Lower leg skin (tissue), 3 donors: ENCODE measurements around the gene PDE6B.

Experiments
- CTCF ChIP-seq, 3 donors: fragments of 450-650 bp; IDR thresholded peaks; one replicate each; pipeline ENCODE4 v1.5.1; 2016; ENCODE audit warnings: antibody characterized with exemption in 3 of 3, mild to moderate bottlenecking in 3 of 3, moderate library complexity in 2 of 3
- POLR2A ChIP-seq, 2 donors: fragments of 450-650 bp; IDR thresholded peaks; one replicate each; pipeline ENCODE4 v1.6.1; 2016 to 2017; ENCODE audit warnings: antibody characterized with exemption in 2 of 2, mild to moderate bottlenecking in 1 of 2, moderate library complexity in 1 of 2

GRCh38 chr4:714087-714486 lies 88.7 kb downstream of the PDE6B start:
- no peak for TF ChIP-seq CTCF (IDR thresholded peaks at IDR 0.05)
- no peak for TF ChIP-seq POLR2A (IDR thresholded peaks at IDR 0.05)
